Kidney tubule cell (primary cell): ENCODE measurements around the gene SRGAP1.
"Not testable (repeated sequence)": the region's sequence is repeated elsewhere in the genome, so short reads cannot be mapped to it uniquely, and the experiment has no call there.

Experiments
- DNase-seq: peaks from one replicate; pipeline ENCODE4 v3.0.0-alpha.2; 2018; ENCODE audit warnings: low spot score

The SRGAP1 gene

DNA sequence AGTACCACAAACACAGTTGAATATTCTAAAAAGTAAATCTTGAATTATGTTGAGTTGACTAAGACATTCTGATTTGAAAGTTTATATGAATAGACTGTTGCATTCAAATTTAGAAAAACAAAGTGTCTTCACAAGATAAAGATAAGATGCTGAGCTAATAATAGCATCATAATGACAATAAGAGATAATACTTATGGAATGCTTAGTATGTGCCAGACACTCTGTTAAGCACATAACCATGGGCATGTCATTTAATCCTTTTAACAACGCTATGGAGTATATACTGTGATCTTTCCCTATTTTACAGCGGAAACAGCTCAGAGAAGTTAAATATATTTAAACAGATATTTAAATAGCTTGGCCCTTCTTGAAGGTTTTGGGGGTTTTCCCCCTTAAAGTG, 163.4 kb downstream of the SRGAP1 start:
- no peak for DNase-seq

DNA sequence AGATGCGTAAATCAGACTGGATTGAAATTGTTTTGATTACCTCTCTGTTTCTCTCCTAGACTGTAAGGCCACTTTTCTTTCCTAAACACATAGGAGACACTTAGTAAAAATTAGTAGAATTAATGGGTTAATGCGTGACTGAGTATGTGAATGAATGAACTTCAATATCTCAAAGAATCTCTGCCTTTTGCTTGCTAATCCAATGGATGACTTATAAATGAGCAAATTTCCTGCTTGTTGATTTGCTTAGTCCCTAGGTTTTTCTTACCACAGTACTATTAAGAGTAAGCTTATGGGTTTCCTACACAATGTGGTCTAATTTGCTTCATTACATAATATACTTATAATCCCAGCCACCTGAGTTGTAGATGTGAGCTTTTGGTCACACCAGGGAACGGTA, 164.1 kb downstream of the SRGAP1 start:
- peak; percentile 84 for DNase-seq

DNA sequence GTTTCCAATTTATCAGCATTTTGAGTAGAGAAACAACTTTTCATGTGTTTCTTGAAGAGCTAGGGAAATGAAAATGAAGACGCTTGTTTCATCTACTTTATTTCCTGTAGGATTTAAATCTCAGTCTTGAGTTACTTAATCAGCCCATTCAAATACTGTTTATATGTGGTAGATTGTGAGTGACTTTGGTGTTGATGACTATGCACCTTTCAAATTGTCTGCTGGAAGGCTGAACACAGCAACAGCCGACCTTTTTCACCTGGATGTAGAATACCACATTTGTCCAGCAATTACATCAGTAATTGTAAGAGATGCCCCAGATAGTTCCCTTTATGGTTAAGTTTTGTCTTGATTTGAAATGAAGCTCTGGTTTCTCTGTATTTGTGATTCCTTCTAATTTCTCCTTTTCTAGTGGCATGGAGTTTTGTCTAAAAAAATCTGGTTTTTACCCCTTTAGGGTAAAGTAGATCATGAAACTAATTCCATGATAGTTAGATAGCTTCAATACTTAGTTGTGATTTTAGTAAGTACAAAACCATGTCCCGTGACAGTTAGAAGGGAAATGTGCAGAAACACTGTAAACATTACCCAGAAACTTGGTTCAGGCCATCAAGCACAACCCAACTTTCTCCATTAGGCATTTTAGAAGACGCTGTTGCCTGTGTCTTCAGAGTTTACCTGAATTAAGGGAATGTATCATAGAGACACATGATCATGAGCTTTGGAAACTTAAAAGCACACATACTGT, 165.0 kb downstream of the SRGAP1 start:
- DNase-seq: peak; percentile 64

DNA sequence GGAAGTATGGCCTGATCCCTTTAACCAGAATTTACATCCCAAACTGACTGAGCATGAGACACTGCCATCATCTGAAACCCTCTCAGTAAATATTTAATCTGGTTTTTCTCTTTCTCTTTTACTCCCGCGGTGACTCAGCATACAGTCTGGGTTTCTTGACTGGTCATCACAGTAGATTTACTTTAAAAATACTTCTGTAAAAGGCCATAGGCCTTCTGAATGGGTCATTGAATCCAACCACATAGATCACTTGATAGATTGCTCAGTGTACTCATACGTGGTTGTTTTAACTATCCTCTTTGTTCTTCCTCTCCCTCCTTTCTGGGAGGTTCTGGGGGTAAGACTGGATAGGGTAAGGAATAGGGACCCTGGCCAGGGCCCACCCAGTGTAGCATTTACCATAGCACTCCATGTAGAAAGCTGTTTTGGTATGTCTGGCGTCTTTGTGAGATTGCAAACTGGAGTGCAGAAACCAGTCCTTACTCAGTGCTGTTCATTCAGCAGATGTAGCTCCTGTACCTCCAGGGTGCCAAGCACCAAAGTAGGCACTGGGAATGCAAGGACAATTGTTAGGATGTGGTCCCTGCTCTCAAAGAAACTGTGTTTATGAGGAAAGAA, 165.7 kb downstream of the SRGAP1 start:
- DNase-seq: peak; percentile 97

DNA sequence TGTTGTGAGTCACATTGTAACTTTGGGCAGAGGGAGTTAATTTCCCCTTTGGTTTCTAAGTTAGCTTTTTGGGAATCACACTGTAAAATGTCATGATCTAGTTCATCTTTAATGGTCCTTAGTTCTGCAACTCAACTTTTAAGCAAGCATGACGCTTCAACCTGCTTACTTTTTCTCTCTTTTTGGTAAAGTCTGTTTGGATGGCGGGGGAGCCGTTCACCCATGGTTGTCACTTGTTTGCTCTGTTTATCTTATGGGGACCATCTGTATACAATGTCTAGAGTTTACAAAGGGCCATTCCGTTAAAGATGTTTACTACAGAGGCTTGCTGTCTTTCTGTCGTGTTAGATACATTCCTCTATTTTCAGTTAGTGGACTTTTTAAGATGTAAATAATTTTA, 172.0 kb downstream of the SRGAP1 start:
- no peak for DNase-seq

DNA sequence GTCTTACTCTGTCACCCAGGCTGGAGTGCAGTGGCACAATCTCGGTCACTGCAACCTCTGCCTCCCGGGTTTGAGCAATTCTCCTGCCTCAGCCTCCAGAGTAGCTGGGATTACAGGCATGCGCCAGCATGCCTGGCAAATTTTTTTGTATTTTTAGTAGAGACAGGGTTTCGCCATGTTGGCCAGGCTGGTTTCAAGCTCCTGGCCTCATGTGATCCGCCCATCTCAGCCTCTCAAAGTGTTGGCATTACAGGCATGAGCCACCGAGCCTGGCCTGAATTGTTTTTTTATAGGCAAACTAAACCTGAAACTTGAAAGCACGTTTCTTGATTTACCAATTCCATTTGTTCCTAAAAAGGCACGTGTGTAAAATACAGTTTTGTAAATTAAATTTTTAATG, 173.6 kb downstream of the SRGAP1 start:
- DNase-seq: not testable (repeated sequence)

DNA sequence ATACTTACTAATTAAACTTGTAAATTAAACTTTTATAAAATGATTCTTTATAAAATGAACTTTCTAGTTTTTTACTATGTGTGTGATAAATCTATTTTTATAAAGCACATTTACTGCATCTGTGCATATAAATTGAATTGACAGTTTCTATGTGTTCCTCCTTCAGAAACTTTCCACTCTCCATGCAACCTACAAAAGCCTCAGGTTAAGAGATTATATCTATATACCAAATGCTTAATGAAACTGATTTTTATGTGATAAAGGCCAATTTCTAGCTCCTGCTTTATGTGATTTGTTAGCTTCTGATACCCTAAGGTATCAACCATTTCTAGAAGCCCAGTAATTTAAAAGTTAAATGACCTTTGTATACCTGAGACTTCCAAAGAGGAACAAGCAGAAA, 174.0 kb downstream of the SRGAP1 start:
- no peak for DNase-seq

DNA sequence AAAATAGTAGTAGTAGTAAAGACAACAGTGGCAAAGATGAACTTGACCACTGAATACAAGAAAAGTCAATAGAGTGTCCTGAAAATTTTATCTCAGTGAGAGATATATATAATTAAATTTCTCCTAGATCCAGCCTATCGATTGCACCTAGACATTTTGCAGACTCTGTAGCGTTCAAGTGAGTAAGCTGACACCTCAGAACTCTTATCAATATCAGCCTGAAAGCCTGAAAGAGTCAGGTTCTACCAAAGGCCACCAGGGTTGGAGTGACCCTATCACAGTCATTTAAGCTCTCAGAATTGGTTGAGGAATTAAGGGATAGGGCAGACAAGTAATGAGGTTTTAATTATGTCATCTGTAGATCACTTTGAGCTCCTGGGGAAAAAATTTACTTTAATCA, 174.6 kb downstream of the SRGAP1 start:
- no peak for DNase-seq

DNA sequence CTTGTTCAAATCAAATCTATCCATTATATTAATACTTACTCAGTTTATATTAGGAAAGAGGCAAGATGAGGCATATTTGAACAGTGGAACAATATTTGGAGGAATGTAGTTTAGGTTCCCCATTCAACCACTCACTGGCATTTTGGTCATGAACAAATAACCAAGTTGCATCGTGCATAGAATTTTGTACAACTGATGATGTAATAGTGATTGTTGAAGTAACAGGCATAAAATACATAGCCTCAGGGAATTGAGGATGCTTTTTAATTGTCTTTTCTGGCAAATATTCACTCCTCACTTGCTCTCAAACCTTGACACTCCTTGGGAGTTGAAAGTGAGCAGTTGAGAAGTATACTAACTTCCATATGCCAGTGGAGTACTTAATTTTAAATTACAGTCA, 175.2 kb downstream of the SRGAP1 start:
- no peak for DNase-seq

DNA sequence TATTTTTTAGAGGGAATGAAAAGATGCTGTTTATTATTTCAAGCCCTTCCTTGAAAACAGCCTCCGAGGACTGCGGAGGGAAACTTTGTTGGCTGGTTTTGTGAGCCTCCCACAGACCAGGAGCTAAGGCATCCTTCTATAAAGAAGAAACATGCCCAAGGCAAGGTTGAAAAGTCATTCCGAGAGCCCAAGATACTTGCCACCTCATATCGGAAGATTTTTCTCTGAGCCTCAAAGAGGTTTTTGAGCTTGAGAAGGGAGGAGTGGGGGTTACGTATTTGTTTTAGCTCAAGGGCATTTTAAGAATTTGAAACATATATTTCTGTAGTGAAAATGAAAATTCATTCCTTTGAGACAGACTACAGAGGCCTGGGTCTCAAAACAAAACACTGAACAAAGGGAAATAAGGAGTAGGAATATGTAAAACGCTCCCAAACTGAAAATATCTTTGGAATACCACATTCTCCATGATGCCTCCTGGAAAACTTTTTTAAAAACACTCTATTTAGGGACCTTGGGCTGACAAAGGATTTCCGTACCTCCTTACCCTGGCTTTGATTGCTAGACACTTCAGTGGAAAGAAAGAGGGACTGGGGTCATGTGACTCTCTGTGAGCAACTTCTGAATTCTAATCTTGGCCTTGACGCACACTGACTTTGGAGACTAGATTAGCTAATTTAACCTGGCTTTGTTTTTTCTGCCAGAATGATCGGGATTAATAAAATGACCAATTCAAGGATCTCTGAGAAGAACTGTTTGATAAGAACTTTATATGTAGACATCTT, 180.9 kb downstream of the SRGAP1 start:
- no peak for DNase-seq

DNA sequence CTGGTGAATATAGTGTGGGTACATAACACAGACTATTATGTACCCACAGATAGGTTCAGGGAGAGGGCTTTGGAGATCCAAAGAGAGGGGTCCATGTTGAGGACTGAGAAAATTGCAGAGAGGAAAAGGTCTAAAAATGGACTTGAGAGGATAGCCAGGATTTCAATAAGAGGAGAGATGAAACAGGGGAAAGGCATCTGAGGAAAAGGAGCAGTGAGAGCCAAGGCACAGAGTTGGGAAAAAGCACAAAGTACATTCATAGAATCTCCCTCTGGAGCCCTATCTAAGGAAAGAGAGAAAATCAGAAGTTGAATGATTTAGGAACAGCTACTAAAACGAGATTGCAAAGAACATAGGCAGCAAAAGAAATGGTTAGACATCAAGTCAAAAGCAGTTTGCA, 182.8 kb downstream of the SRGAP1 start:
- DNase-seq: no peak

DNA sequence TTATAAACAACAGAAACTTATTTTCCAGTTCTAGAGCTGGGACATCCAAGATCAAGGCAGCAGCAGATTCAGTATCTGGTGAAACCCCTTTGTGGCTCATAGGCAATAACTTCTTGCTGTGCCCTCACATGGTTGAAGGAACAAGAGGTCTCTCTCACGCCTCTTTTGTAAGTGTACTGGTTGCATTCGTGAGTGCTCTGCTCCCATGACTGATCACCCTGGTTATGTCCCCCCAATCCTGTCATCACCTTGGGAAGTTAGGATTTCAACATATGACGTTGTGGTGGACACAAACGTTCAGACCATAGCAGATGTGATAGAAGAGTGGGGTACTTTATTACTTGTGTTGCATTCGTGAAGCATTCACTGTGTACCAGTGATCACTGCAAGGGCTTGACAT, 184.0 kb downstream of the SRGAP1 start:
- peak; percentile 29 for DNase-seq

DNA sequence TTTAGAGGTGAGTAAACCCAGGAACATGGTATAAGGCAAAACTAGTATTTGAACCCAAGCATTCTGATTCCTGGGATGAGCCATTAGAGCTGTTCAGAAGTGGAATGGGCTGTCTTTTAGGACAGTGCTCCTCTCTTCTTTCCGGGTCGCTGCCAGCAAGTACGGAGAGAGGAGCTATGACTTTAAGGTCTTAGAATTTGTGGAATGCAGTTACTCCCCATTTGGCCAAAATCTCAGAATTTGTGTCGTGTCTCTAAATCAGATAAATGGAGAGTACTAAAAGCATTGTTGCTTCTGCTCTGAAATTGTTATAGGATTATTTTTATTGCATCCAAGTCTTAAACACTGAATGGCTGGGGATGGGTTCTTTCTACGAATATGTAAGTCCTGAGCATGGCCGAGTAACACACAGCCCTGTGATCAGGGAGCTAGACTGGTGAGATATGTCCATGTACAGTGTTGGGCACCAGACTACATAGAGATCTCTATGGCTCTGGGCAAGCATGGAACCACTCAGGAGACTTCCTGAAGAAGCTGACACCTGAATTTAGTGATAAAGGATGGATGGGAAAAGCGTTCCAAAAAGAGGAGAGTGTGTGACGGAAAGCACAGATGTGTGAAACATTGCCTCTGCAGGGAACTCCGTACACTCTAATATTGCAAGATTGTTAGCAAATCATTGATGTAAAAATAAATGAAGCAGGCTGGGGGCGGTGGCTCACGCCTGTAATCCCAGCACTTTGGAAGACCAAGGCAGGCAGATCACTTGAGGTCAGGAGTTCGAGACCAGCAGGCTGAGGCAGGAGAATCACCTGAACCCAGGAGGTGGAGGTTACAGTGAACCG, 184.7 kb downstream of the SRGAP1 start:
- peak; percentile 28 for DNase-seq

DNA sequence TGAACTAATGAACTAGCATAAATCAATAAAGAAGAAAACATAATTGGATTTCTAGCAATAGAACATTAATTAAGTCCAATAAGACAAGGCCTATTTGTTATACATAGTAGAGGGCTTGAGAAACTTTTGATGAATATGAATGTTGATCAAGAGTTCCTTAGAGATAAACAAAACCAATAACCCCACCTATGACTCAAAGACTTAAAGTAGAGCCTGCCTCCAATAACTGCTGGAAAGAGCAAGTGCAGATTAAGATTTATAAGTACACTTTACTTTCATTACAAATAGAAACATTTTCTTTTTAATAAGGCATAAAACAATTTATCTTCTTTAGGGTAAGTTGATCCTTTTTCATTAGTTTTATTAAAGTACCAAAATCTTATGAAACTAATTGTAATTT, 185.7 kb downstream of the SRGAP1 start:
- DNase-seq: no peak

DNA sequence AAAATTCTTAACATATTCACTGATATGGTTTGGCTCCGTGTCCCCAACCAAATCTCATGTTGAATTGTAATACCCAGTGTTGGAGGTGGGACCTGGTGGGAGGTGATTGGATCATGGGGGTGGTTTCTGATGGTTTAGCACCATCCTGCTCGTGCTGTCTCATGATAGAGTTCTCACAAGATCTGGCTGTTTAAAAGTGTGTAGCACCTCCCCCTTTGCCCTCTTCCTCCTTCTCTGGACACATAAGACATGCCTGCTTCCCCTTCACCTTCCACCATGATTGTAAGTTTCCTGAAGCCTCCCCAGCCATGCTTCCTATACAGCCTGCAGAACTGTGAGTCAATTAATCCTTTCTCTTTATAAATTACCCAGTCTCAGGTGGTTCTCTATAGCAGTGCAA, 189.6 kb downstream of the SRGAP1 start:
- DNase-seq: not testable (repeated sequence)

DNA sequence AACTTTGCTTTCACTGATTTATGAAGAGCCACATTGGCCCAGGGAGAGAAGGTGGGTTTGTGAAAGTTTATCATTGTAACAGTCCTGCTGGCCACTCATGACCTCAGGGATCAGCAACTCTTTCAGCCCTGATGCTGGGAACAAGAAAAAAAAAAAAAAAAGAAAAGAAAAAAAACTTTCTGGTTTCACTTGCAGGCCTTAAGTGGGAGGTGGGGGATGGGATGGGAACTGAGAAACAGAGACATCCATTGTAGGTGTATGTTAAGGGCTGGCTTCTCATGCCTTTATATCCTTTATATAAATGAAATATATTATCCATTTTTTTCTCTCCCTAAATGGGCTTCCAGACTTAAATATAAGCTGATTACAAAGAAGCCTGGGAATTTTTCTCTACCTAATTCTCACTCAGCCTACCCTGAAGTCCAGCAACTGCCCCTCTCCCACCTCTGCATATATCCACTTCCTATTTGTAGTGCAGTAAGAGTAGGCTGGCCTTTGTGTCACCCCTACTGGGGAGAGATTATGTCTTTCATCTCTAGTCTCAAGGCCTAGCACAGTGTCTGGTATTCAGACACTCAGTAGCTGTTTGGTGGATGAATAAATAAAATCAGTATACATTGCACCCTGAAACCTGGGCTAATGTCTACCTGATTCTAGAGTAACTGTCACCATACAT, 190.5 kb downstream of the SRGAP1 start:
- no peak for DNase-seq

DNA sequence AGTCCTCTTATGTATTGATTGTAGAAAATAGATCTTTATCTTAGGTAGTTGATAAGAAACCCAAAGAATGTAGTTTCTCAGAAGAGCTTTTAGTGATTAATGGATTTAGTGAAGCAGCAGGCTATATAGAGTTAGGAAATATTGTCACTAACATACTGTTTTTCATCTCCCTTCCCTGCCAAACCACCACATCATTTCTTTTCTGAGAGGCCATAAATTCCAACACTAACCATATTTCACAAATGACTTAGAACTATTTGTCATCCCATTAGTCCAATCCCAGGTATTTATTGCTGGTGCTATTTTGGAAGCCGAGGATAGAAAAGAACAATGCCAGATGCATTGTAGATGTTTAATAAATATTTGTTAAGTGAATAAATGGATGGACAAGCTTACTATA, 191.9 kb downstream of the SRGAP1 start:
- DNase-seq: no peak

DNA sequence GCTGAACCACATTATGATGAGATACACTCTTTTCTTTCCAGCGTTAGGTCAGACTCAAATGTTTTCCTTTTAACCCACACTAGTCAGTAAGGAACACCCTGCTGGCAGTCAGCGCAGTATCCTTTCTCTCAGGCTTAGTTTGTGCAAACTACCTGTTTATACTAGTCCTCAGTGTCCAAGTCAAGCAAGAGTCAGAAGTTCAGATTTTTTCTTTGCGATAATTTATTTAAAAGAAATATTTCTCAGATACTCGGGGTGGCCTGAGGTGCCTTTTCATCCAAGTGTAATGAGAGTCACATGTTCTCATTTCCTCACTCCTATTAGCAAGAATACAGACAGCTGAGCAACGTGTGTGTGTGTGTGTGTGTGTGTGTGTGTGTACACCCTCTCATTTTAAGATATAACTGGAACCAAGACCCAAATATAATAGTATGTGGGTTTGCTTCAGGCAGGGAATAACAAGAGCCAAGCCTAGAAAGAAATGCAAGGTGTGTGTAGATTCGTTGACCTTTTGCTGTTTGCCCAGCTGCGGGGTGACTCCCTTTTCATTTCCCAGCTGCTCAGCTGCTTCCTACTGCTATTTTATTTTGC, 194.9 kb downstream of the SRGAP1 start:
- DNase-seq: peak; percentile 50

DNA sequence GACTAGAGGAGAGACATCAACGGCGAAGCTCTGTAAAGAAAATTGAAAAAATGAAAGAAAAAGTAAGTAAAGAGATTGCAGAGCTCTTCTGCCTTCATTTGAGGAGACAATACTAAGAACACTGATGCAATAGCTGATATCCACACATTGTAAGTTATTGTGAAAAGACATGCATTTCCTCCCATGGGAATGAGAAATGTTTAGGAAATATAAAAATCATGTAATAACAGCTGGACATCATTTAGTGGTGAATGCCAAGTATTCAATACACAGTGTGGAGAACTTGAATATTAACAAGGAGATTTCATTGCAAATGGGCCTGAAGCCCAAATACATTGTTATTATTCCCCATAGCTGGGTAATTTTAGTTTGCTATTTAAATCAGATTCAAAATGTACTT, 198.4 kb downstream of the SRGAP1 start:
- no peak for DNase-seq

DNA sequence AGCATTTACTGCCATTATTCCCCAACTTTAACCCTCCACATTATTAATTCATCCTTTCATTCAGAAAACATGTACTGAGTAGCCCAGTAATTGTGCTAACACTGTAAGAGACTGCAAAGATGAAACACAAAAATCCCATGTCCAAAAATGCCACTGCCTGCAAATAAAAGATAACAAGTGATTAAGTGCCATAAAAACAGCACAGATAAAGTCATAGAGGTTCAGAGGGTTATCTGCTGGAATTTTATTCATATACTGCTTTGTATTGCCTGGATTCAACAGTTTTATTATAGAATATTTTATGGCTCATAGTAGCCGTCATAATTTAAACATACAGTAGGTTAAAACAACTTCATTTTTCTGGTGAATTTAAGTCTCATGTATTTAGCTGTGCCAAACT, 199.7 kb downstream of the SRGAP1 start:
- no peak for DNase-seq

DNA sequence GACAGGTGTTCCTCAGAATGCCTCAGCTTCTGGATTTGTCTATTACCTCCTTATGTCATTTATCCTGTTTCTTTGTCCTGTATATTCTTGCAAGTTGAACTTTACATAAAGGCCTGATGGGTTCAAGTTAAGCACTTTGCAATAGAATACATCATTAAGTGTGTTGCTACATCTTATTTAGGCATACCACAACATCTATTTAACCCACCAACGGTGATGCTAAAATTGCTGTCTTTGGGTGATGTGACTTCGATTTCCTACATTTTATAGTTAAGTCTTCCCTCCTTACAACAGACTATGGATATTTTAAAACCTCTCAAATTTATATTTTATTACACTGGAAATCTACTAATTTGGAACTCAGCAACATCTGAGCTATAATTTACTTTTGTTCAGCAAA, 206.6 kb downstream of the SRGAP1 start:
- no peak for DNase-seq
